ENCODE results near the gene SMAD2. TPM values are rescaled to one million over a fixed set of nuclear protein-coding genes. Genes with fewer than 3 reads are reported as not detected.
A peak's percentile ranks its signal among the peaks of the same experiment; 100 is the strongest.

Gene SMAD2
- polyA plus RNA-seq, 1 experiment, result 52.2 TPM

DNA sequence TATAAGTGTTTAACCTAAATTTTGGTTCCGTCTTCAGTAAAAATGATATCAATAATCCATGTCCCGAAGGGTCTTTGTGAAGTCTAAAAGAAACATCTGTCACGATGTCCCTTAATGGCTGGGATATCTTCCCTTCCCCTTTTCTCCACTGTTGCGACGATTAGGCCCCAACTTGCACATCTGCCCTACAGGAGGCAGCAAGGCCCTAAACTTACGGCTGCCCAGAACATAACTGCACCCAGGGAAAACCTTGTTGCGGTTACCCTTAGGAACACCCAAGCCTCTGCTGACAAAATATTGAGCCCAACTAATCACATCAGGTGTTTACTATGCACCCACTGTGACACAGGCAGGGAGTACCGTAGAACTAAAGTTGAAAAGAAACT is 1.3 kb upstream of the SMAD2 start:
- CTCF ChIA-PET, result no interaction called here

DNA sequence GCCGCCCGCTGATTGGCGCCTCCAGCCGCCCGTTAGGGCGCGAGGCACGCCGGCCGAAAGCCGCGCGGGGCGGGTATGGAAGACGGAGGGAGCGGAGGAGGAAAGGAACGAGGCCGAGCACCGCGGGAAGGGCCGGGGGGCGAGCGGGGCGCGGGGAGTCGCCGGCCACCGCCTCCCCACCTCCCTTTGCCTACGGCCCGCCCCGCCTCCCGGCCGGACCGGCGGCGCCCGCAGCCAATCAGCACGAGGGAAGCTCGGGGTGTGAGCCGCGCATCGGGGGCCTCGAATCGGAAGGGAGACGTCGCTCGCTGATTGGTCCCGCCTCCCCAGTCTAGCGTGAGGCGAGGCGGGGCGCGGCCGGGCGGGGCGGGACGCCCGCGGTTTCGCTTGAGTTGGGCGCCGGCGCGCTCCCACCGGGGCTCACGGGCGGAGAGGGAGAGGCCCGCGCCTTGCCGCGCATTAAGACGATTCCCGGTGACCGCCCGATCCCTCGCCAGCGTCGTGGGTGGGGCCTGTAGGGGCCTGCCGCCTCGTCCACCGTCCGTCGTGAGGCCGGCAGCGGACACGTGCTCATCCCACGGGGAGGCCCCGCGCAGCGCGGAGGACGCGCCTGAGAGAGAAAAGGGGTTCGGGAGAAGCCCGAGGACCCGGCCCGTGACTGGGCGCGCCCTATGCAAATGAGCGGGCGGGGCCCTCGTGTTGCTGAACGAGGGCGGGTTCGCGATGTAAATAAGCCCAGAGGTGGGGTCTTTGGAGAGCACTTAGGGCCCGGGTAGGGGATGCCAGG is 665 bp upstream of the SMAD2 start:
- CTCF ChIA-PET, result interaction anchor here (0.5 to 0.6 kb wide), 2 partner anchors 13 to 100 kb away, joined by 3 read pairs; no protein-coding TSS in a partner anchor
- H3K36me3 ChIP-seq (ENCODE audit: control insufficient read depth, insufficient read depth, low read length), result no peaks in the 10 kb centered on the region
- POLR2A ChIA-PET, result interaction anchor here (0.6 to 0.7 kb wide), 5 partner anchors 14 to 1739 kb away, joined by 3 to 14 read pairs (median 11); no protein-coding TSS in a partner anchor
- peak; percentile 65 for DNase-seq (ENCODE audit: low read depth)
- TF ChIP-seq, protein P1, sequence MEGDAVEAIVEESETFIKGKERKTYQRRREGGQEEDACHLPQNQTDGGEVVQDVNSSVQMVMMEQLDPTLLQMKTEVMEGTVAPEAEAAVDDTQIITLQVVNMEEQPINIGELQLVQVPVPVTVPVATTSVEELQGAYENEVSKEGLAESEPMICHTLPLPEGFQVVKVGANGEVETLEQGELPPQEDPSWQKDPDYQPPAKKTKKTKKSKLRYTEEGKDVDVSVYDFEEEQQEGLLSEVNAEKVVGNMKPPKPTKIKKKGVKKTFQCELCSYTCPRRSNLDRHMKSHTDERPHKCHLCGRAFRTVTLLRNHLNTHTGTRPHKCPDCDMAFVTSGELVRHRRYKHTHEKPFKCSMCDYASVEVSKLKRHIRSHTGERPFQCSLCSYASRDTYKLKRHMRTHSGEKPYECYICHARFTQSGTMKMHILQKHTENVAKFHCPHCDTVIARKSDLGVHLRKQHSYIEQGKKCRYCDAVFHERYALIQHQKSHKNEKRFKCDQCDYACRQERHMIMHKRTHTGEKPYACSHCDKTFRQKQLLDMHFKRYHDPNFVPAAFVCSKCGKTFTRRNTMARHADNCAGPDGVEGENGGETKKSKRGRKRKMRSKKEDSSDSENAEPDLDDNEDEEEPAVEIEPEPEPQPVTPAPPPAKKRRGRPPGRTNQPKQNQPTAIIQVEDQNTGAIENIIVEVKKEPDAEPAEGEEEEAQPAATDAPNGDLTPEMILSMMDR (IDR thresholded peaks at IDR 0.05; ENCODE audit: insufficient read depth, low read depth, low read length), result no peak
- H3K4me3 ChIP-seq (ENCODE audit: low read depth, low read length), result peak overlapping the region; percentile 94
- peaks cover 5% of the 10 kb centered on the region for H3K27me3 ChIP-seq (ENCODE audit: control insufficient read depth, insufficient read depth, low read length)

More for the DNA sequence above, 1.3 kb upstream of the SMAD2 start:
- H3K36me3 ChIP-seq (ENCODE audit: control insufficient read depth, insufficient read depth, low read length), result no peaks in the 10 kb centered on the region
- TF ChIP-seq, protein P1 (IDR thresholded peaks at IDR 0.05; ENCODE audit: insufficient read depth, low read depth, low read length), result no peak
- POLR2A ChIA-PET, result no interaction called here
- no peak for DNase-seq (ENCODE audit: low read depth)
- peak overlapping the region; percentile 94 for H3K4me3 ChIP-seq (ENCODE audit: low read depth, low read length)
- peaks cover 5% of the 10 kb centered on the region for H3K27me3 ChIP-seq (ENCODE audit: control insufficient read depth, insufficient read depth, low read length)

DNA sequence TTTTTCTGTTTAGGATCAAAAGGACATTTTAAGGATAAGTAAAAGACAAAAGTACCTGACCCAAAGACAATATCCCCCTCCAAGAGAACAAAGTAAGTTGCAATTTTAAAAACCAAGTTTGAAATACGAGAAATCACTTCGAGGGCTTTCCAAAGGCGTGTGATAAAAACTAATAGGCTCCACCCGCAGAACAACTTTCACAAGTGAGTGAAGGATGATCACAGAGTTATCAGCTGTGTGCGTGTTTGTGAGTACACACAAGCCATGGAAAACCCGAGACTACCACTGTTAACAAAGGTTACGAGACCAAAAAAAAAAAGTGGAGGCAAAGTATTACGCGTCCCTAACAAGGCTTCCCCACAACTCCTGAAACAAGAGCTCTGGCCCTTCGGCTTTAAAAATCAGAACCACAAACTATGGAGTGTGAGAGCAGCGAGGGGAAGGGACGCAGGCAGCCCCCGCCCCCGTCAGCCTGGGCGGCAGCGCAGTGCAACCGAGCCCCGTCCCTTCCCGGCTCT is 719 bp downstream of the SMAD2 start:
- CTCF ChIA-PET, result no interaction called here
- Histone ChIP-seq H3K36me3 (ENCODE audit: control insufficient read depth, insufficient read depth, low read length) (no peaks in the 10 kb centered on the region), H3K27me3 (ENCODE audit: control insufficient read depth, insufficient read depth, low read length) (peaks cover 2% of the 10 kb centered on the region; the same call in 1 of the 2 replicates), H3K4me3 (ENCODE audit: low read depth, low read length) (peak overlapping the region; percentile 94)
- POLR2A ChIA-PET, result no interaction called here
- no peak for DNase-seq (ENCODE audit: low read depth)
- TF ChIP-seq, protein P1 (IDR thresholded peaks at IDR 0.05; ENCODE audit: insufficient read depth, low read depth, low read length), result no peak

DNA sequence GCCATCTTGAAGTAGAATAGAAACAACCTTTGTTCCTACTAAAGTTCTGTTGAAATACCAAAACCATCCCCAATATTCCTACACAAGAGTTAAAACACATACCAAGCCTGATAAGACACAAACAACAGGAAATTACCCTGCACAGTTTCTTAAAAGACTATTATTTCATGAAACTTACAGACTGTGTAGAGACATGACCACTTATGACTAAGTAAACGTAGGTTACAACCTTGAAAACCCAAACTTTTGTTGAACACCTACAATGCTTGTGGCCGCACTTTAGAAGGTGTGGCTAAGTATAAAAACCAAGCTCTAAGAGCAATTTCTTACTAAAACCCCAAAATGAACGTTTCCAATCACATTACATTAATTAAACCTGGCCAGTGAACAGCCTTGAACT is 2.0 kb downstream of the SMAD2 start:
- no peaks in the 10 kb centered on the region for H3K36me3 ChIP-seq (ENCODE audit: control insufficient read depth, insufficient read depth, low read length)
- CTCF ChIA-PET, result interaction anchor here (0.7 kb wide), 1 partner anchor 44 kb away, joined by 4 read pairs; no protein-coding TSS in a partner anchor
- TF ChIP-seq, protein P1 (IDR thresholded peaks at IDR 0.05; ENCODE audit: insufficient read depth, low read depth, low read length), result no peak
- DNase-seq (ENCODE audit: low read depth), result no peak
- POLR2A ChIA-PET, result no interaction called here
- no peaks in the 10 kb centered on the region for H3K27me3 ChIP-seq (ENCODE audit: control insufficient read depth, insufficient read depth, low read length)
- H3K4me3 ChIP-seq (ENCODE audit: low read depth, low read length), result peak overlapping the region; percentile 94; the same call in 1 of the 2 replicates

DNA sequence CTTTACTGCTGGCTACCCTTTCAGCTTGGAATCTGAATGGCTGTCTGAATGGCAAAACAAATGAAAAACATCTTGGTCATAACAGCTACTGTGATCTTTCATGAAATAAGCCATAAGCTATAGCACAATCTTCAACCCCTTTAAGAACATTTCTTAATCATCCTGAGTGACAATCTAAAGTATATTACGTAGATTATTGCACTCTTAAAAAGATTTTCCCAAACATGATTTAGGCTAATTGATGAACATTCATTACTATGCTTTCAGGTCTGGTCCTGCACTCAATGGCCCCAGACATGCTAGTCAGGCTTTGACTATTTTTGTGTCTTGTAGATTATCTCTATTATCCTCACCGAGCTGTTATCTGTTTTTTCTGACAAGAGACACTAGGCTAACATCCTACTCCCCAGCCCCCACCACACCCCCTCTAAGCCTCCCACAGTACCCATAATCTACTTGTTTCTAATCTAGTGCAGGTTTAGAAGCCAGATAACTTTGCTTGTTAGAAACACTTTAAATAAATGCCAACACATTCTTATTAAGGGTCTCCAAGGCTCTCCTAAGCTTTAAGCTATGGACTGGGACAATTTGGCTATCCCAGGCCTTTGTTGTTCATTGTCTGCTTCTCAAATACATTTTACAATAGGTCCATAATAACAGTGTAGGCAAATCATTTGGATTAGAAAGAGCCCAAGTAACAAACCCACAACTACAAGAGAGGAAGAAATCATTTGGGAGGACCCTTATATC is 4.2 kb downstream of the SMAD2 start:
- CTCF ChIA-PET, result no interaction called here
- Histone ChIP-seq H3K4me3 (ENCODE audit: low read depth, low read length) (no peak overlapping the region), H3K36me3 (ENCODE audit: control insufficient read depth, insufficient read depth, low read length) (no peaks in the 10 kb centered on the region), H3K27me3 (ENCODE audit: control insufficient read depth, insufficient read depth, low read length) (no peaks in the 10 kb centered on the region)
- no peak for DNase-seq (ENCODE audit: low read depth)
- TF ChIP-seq, protein P1 (IDR thresholded peaks at IDR 0.05; ENCODE audit: insufficient read depth, low read depth, low read length), result no peak
- POLR2A ChIA-PET, result no interaction called here
